Heart right ventricle (tissue), 16 donors: Measurements from ENCODE around the gene TNFRSF8. TPM values are rescaled to one million over a fixed set of nuclear protein-coding genes. Genes with fewer than 3 reads are reported as not detected.

Source experiments
- ATAC-seq, 8 donors: fragments of 200-7000 bp; cut with Tn5 transposase; one replicate each; pipeline ENCODE4 v1.9.1; 2020; ENCODE audit warnings: mild to moderate bottlenecking in 8 of 8, moderate library complexity in 8 of 8, moderate number of reproducible peaks in 1 of 8
- DNase-seq, 2 donors: peaks; one replicate each; pipeline ENCODE4 v3.0.0-alpha.2; 2020
- H3K27ac ChIP-seq, 10 donors: fragments of 200-600 bp; sonication (generic) in 2 of 10; one replicate each; pipeline versions ENCODE4 v1.5.0 to v1.8.0; 2020 to 2022; ENCODE audit warnings: mild to moderate bottlenecking in 3 of 10
- H3K27me3 ChIP-seq, 7 donors: fragments of 200-600 bp; one replicate each; pipeline ENCODE4 v1.8.0; 2021 to 2022; ENCODE audit warnings: mild to moderate bottlenecking in 2 of 7
- H3K36me3 ChIP-seq, 9 donors: fragments of 200-600 bp; sonication (generic) in 1 of 9; one replicate each; pipeline versions ENCODE4 v1.5.0 to v1.8.0; 2020 to 2022; ENCODE audit warnings: mild to moderate bottlenecking in 2 of 9
- H3K4me1 ChIP-seq, 9 donors: fragments of 200-600 bp; sonication (generic) in 1 of 9; one replicate each; pipeline versions ENCODE4 v1.5.0 to v1.8.0; 2020 to 2022; ENCODE audit warnings: mild to moderate bottlenecking in 4 of 9
- H3K4me3 ChIP-seq, 10 donors: fragments of 200-600 bp; sonication (generic) in 2 of 10; one replicate each; pipeline versions ENCODE4 v1.5.0 to v1.8.0; 2020 to 2022; ENCODE audit warnings: mild to moderate bottlenecking in 7 of 10, moderate library complexity in 2 of 10
- H3K9me3 ChIP-seq, 11 donors: fragments of 200-600 bp in 10 of 11; sonication (generic) in 2 of 11; one replicate each; pipeline versions ENCODE4 v1.5.0 to v1.8.0; 2013 to 2022; ENCODE audit warnings: mild to moderate bottlenecking in 2 of 11, control low read depth in 1 of 11, moderate library complexity in 1 of 11
- WGBS, 2 donors: extraction: QIAGEN DNeasy Blood & Tissue Kit; methylation state at CpG; one replicate each; pipeline ENCODE4 v1.1.7; 2013; ENCODE audit warnings: inconsistent platforms in 1 of 2; 5-methylcytosine and 5-hydroxymethylcytosine counted together
- intact Hi-C, 10 donors: fragments of 100-400 bp; cut with DNase I; formaldehyde crosslinking; loops; one replicate each; pipeline versions ENCODE4 v1.11.1 to v1.14.2; 2022
- polyA plus RNA-seq, 2 donors: library from polyadenylated mRNA; stranded (reverse); fragments of 200-250 nt; gene quantifications; one replicate each; pipeline ENCODE4 v1.2.3, GENCODE V29; 2013
- total RNA-seq, 10 donors: library from RNA; stranded (reverse); fragmentation: NEBNext Ultra II Directional in 3 of 10; extraction: Animal tissue kit (Norgen Biotek cat#: 25700) in 3 of 10; gene quantifications; one replicate each; pipeline versions ENCODE4 v1.2.1 to v1.2.4, GENCODE V29; 2021 to 2023
- TF ChIP-seq, protein P1 (sequence below), 9 donors: fragments of 200-600 bp; sonication (generic) in 2 of 9; IDR thresholded peaks; one replicate each; pipeline versions ENCODE4 v1.5.0 to v1.8.0; 2021 to 2022; ENCODE audit warnings: antibody characterized with exemption in 9 of 9, mild to moderate bottlenecking in 5 of 9, moderate library complexity in 1 of 9
- donor health status: Arrhythmogenic right ventricular cardiomyopathy.
- donor health status: ischemic (EF 13 %, LVEDD 7.1; RV severe dilation, severe dysfunction).
- donor health status: healthy with polysubstance abuse.
- donor health status: DM: no; HTN: yes; CAD: no.
- donor health status: DM: no; HTN: no; CAD: no.
- donor health status: ischemic (EF 25% LVEDD 6.9; RV normal size, moderate dysfunction).
- donor health status: ischemic (EF 25% LVEDD 5.7; RV mildly dilated, moderate dysfunction).
- donor health status: healthy.
- donor health status: DM: yes; HTN: yes; CAD: no.
- donor health status: Ischemic cardiomyopathy.
- donor health status: ischemic (EF 35%, LVEDD 5.7; RV mildly dilated, moderate dysfunction).
- donor health status: nonischemic (EF 11% LVEDD 7.7; RV severe dilation, severe dysfunction).
- donor health status: DM: yes; HTN: yes; CAD: no.
- donor health status: PGD.
- donor health status: ischemic (EF 29% LVEDD 5.4; RV normal size, mild dysfunction).
- donor health status: nonischemic (EF 23%, LVEDD 6.1; RV moderate dilation, normal function).

The TNFRSF8 gene
- total and polyA plus RNA-seq, 12 donors = 0.21 to 2.4 (median 1.0) TPM

DNA sequence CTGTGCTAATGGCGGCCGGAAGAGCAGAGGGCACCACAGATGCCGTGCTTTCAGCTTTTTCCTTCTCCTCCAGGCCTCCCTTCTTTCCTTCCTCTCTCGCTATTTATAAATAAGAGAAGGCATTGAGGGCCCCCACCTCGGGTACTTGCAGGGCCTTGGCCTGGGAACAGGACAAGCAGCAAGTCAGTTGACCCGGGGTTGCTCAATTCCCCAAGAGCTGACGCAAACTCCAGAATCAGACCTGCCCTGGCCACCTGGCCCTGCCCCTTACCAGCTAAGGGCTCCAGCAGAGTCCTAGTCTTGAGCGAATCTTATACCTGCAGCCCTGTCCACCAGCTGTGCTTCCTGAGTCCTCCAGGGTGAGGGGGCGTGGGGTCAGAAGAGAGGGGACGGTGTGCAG is 117.2 kb downstream of the TNFRSF8 start:
- 68 to 71% methylated on average over 10 of the region's 10 CpGs for WGBS, 2 donors
- peaks cover 23 to 100% (median 91%) of the 10 kb centered on the region in 9 donors for H3K4me1 ChIP-seq
- DNase-seq (peak; percentile 59 to 65), ATAC-seq (peak in 7 of 8 donors; percentile 6 to 39 (median 18))
- H3K27ac ChIP-seq = peak overlapping the region; percentile 26 to 99 (median 77)
- no peaks in the 10 kb centered on the region for H3K9me3 ChIP-seq
- intact Hi-C loops = loop anchor here in 1 of 10 donors (5.0 kb wide), 2 partner anchors 33 to 48 kb away; no protein-coding TSS in a partner anchor
- TF ChIP-seq, protein P1, sequence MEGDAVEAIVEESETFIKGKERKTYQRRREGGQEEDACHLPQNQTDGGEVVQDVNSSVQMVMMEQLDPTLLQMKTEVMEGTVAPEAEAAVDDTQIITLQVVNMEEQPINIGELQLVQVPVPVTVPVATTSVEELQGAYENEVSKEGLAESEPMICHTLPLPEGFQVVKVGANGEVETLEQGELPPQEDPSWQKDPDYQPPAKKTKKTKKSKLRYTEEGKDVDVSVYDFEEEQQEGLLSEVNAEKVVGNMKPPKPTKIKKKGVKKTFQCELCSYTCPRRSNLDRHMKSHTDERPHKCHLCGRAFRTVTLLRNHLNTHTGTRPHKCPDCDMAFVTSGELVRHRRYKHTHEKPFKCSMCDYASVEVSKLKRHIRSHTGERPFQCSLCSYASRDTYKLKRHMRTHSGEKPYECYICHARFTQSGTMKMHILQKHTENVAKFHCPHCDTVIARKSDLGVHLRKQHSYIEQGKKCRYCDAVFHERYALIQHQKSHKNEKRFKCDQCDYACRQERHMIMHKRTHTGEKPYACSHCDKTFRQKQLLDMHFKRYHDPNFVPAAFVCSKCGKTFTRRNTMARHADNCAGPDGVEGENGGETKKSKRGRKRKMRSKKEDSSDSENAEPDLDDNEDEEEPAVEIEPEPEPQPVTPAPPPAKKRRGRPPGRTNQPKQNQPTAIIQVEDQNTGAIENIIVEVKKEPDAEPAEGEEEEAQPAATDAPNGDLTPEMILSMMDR (IDR thresholded peaks at IDR 0.05) = no peak
- H3K27me3 ChIP-seq = peaks cover 0 to 5% (median 0%) of the 10 kb centered on the region in 7 donors
- H3K36me3 ChIP-seq = peaks cover 0 to 31% (median 0%) of the 10 kb centered on the region in 9 donors
- peak overlapping the region in 1 of 10 donors; percentile 7 for H3K4me3 ChIP-seq

DNA sequence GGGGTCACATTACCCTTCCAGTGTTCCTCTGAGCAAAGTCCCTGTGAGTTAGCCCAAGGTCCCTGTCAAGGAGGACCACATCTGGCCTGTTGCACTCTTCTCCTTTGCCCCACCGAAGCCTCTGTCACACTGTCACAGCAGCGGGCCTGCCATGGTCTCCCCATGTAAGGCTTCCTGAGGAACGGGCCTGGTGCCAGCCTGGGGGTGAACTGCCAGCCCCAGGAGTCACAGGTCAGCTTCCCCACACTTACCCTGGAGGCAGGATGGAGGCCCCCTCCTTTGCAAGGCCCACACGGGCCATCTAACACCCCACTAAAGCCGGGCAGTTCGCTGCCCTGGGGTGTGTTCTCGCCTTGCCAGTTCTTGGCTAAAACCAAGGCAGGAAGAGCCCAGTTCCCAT is 117.8 kb downstream of the TNFRSF8 start:
- DNase-seq = no peak
- Histone ChIP-seq H3K4me3 (peak overlapping the region in 1 of 10 donors; percentile 7), H3K27ac (peak overlapping the region; percentile 26 to 99 (median 77)), H3K27me3 (peaks cover 0 to 5% (median 0%) of the 10 kb centered on the region in 7 donors), H3K9me3 (no peaks in the 10 kb centered on the region), H3K4me1 (peaks cover 22 to 100% (median 91%) of the 10 kb centered on the region in 9 donors), H3K36me3 (peaks cover 0 to 31% (median 0%) of the 10 kb centered on the region in 9 donors)
- 77 to 82% methylated on average over 7 of the region's 7 CpGs for WGBS, 2 donors
- TF ChIP-seq, protein P1 (IDR thresholded peaks at IDR 0.05) = no peak
- intact Hi-C loops = loop anchor here in 1 of 10 donors (5.0 kb wide), 2 partner anchors 34 to 49 kb away; no protein-coding TSS in a partner anchor
- ATAC-seq = no peak

DNA sequence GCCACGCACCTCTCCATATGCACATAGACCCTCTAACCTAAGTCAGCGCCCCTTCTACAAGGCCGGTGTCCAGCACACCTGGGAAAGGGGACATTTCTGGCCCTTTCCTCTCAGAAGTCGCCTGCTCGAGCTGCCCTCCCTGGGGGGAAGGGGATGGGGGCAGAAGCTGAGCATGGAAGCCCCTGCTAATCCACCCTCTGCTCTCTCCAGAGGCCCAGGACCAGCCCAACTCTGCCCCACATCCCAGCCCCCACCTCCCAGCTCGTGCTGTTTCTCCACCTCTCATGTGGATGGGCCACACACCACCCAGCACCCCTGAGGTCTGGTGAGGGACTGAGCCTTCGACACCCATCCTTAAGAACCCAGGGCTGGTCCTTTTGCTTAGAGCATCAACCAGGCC is 118.5 kb downstream of the TNFRSF8 start:
- Histone ChIP-seq H3K27ac (peak overlapping the region in 9 of 10 donors; percentile 56 to 99 (median 76)), H3K4me1 (peaks cover 26 to 100% (median 93%) of the 10 kb centered on the region in 9 donors), H3K36me3 (peaks cover 0 to 37% (median 0%) of the 10 kb centered on the region in 9 donors), H3K9me3 (no peaks in the 10 kb centered on the region), H3K4me3 (no peak overlapping the region), H3K27me3 (peaks cover 0 to 5% (median 0%) of the 10 kb centered on the region in 7 donors)
- TF ChIP-seq, protein P1 (IDR thresholded peaks at IDR 0.05) = no peak
- DNase-seq (no peak), ATAC-seq (no peak)
- intact Hi-C loops = loop anchor here in 1 of 10 donors (5.0 kb wide), 2 partner anchors 34 to 49 kb away; no protein-coding TSS in a partner anchor
- WGBS, 2 donors = 95 to 96% methylated on average over 7 of the region's 7 CpGs

DNA sequence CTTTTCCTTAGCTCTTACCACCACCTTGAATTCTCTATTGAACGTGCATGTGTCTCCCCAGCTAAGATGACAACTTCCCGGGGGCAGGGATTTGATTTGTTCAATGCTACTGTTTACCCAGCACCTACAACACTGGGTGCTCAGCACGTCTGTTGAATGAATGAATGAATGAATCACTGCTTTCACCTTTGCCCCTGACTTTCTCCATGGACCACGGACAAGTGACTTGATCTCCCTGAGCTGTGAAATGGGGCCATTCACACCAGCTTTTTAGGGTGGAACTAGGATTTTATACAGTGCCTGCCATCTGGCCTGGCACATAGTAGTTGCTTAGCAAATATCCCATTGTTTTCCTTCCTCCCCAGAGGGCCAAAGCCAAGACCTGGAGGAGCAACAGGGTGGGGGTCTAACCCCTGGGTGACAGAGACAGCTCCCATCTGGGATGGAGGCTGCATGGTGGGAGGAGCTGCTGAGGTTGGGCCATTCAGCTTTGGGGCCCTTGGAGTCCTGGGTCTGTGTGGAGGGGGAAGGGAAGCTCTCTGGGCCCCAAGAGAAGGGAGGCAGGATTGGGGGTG is 119.4 kb downstream of the TNFRSF8 start:
- no peaks in the 10 kb centered on the region for H3K9me3 ChIP-seq
- peaks cover 26 to 100% (median 93%) of the 10 kb centered on the region in 9 donors for H3K4me1 ChIP-seq
- no peak overlapping the region for H3K4me3 ChIP-seq
- 55 to 74% methylated on average over 4 of the region's 4 CpGs for WGBS, 2 donors
- peak overlapping the region in 9 of 10 donors; percentile 11 to 99 (median 88) for H3K27ac ChIP-seq
- intact Hi-C loops = loop anchor here in 1 of 10 donors (5.0 kb wide), 2 partner anchors 35 to 50 kb away; no protein-coding TSS in a partner anchor
- ATAC-seq (no peak), DNase-seq (no peak)
- TF ChIP-seq, protein P1 (IDR thresholded peaks at IDR 0.05) = no peak
- peaks cover 0 to under 1% (median 0%) of the 10 kb centered on the region in 7 donors for H3K27me3 ChIP-seq
- H3K36me3 ChIP-seq = peaks cover 0 to 46% (median 0%) of the 10 kb centered on the region in 9 donors
